Measurements from ENCODE around the gene LRRC23.

GRCh38 chr12:6938353-6939190 lies 34.0 kb downstream of the LRRC23 start:
- TF ChIP-seq GMEB1 (CRISPR knock-in tag; IDR thresholded peaks at IDR 0.05; ENCODE audit: borderline replicate concordance): no peak
- no peak for TF ChIP-seq SAP130 (CRISPR knock-in tag; IDR thresholded peaks at IDR 0.05; ENCODE audit: low read depth)
- TF ChIP-seq STAT5B (CRISPR knock-in tag; IDR thresholded peaks at IDR 0.05): no peak
